HCT116 (cell line): ENCODE results near the gene EGLN3. TPM values are rescaled to one million over a fixed set of nuclear protein-coding genes. Genes with fewer than 3 reads are reported as not detected.

Source experiments
- ATAC-seq: fragments of 200-7000 bp; cut with Tn5 transposase; 2 replicates; pipeline ENCODE4 v1.9.1; 2020; ENCODE audit warnings: mild to moderate bottlenecking, moderate library complexity
- BruUV-seq: library from RNA; stranded (reverse); fragments of 400-500 nt; replicated peaks from 2 replicates; lab custom pipeline; 2021; lab: Mats Ljungman, UMichigan
- CTCF ChIA-PET: fragments of 300-600 bp; sonication (Branson Sonifier 250); formaldehyde crosslinking; loops from one replicate; lab custom pipeline; 2021; ENCODE audit warnings: antibody characterized with exemption; lab: Charles Lee
- POLR2A ChIA-PET: fragments of 300-600, 350-600 bp; sonication (Branson Sonifier 250); formaldehyde crosslinking; loops from one replicate; lab custom pipeline; 2021; ENCODE audit warnings: antibody characterized with exemption; lab: Charles Lee
- RAD21 ChIA-PET, 2 experiments: fragments of 300-600 bp; sonication (Branson Sonifier 250); formaldehyde crosslinking; loops; one replicate each; lab custom pipeline; 2023; ENCODE audit warnings: low total read pairs in 2 of 2; ENCODE audit not compliant: uncharacterized antibody in 2 of 2, unreplicated experiment in 2 of 2, low non-redundant PET in 1 of 2; lab: Charles Lee
- DNase-seq: peaks from one replicate; pipeline ENCODE4 v3.0.0-alpha.2; 2010; ENCODE audit warnings: low read depth, low spot score
- H2AFZ ChIP-seq: fragments of 200-600 bp; shearing (Covaris generic), sonication (generic); 2 replicates; pipeline ENCODE4 v1.6.1; 2017; ENCODE audit warnings: low read depth, mixed run types, mixed read lengths, antibody characterized with exemption, low read length; ENCODE audit not compliant: poor library complexity, severe bottlenecking
- H3K27ac ChIP-seq: 2 replicates; pipeline ENCODE4 v1.5.1; 2012; ENCODE audit warnings: low read depth, low read length
- H3K27me3 ChIP-seq: fragments of 200-600 bp; sonication (generic); 2 replicates; pipeline ENCODE4 v1.6.1; 2016; ENCODE audit warnings: mixed run types, low read length, mixed read lengths; ENCODE audit not compliant: insufficient read depth
- H3K36me3 ChIP-seq, 2 experiments: fragments of 200-500 bp in 1 of 2; fragments of 200-600 bp in 1 of 2; sonication (Bioruptor generic) in 1 of 2; sonication (generic) in 1 of 2; 2 replicates each; pipeline versions ENCODE4 v1.5.1 to v1.6.1; 2014 to 2016; ENCODE audit warnings: low read length in 2 of 2, inconsistent platforms in 1 of 2, mixed read lengths in 1 of 2, mixed run types in 1 of 2; ENCODE audit not compliant: insufficient read depth in 2 of 2, control insufficient read depth in 1 of 2
- H3K4me1 ChIP-seq, 2 experiments: fragments of 200-600 bp in 1 of 2; sonication (generic) in 1 of 2; 2 replicates each; pipeline versions ENCODE4 v1.5.1 to v1.6.1; 2012 to 2017; ENCODE audit warnings: low read length in 2 of 2, inconsistent platforms in 1 of 2, mild to moderate bottlenecking in 1 of 2, mixed read lengths in 1 of 2, mixed run types in 1 of 2, moderate library complexity in 1 of 2; ENCODE audit not compliant: insufficient read depth in 2 of 2, control insufficient read depth in 1 of 2
- H3K4me2 ChIP-seq: fragments of 200-600 bp; sonication (generic); 2 replicates; pipeline ENCODE4 v1.6.1; 2017; ENCODE audit warnings: mixed run types, low read length, mixed read lengths
- H3K4me3 ChIP-seq, 2 experiments: fragments of 200-600 bp in 1 of 2; sonication (generic) in 1 of 2; replicated peaks in 1 of 2; 2 replicates each; pipeline ENCODE4 v1.5.1; 2011 to 2016; ENCODE audit warnings: low read length in 2 of 2, control low read depth in 1 of 2, low read depth in 1 of 2, mild to moderate bottlenecking in 1 of 2, mixed read lengths in 1 of 2, mixed run types in 1 of 2
- H3K79me2 ChIP-seq: fragments of 200-600 bp; sonication (generic); 2 replicates; pipeline ENCODE4 v1.6.1; 2017; ENCODE audit warnings: mild to moderate bottlenecking, mixed run types, low read length, moderate library complexity, mixed read lengths; ENCODE audit not compliant: insufficient read depth
- H3K9ac ChIP-seq: fragments of 200-600 bp; sonication (generic); 2 replicates; pipeline ENCODE4 v1.6.1; 2016; ENCODE audit warnings: low read length, mixed read lengths
- H3K9me2 ChIP-seq: fragments of 200-600 bp; sonication (generic), shearing (Covaris generic); 2 replicates; pipeline ENCODE4 v1.6.1; 2017; ENCODE audit warnings: mixed run types, mild to moderate bottlenecking, moderate library complexity; ENCODE audit not compliant: insufficient read depth
- H3K9me3 ChIP-seq, 2 experiments: fragments of 200-500 bp in 1 of 2; fragments of 200-600 bp in 1 of 2; sonication (Bioruptor generic) in 1 of 2; sonication (generic) in 1 of 2; 2 replicates each; pipeline ENCODE4 v1.6.1; 2014 to 2017; ENCODE audit warnings: low read length in 2 of 2, mixed read lengths in 2 of 2, inconsistent platforms in 1 of 2, low read depth in 1 of 2, mild to moderate bottlenecking in 1 of 2, mixed run types in 1 of 2, moderate library complexity in 1 of 2; ENCODE audit not compliant: control insufficient read depth in 1 of 2, insufficient read depth in 1 of 2
- H4K20me1 ChIP-seq: fragments of 200-600 bp; sonication (generic), shearing (Covaris generic); 2 replicates; pipeline ENCODE4 v1.6.1; 2017; ENCODE audit warnings: mixed run types, mild to moderate bottlenecking, moderate library complexity; ENCODE audit not compliant: insufficient read depth
- ATF3 ChIP-seq: IDR thresholded peaks from 2 replicates; pipeline ENCODE4 v1.6.1; 2012
- CEBPB ChIP-seq: IDR thresholded peaks from 2 replicates; pipeline ENCODE4 v1.6.1; 2012; ENCODE audit warnings: low read depth
- CTCF ChIP-seq, 3 experiments: fragments of 200-600 bp in 1 of 3; sonication (generic) in 1 of 3; IDR thresholded peaks in 2 of 3; conservative IDR thresholded peaks in 1 of 3; 2 replicates each; pipeline ENCODE4 v1.5.1; 2012 to 2017; ENCODE audit warnings: low read depth in 2 of 3, low read length in 2 of 3, antibody characterized with exemption in 1 of 3, borderline replicate concordance in 1 of 3, control low read depth in 1 of 3, mild to moderate bottlenecking in 1 of 3, mixed read lengths in 1 of 3, mixed run types in 1 of 3, moderate library complexity in 1 of 3; ENCODE audit not compliant: insufficient read depth in 1 of 3
- ELF1 ChIP-seq: IDR thresholded peaks from 2 replicates; pipeline ENCODE4 v1.6.1; 2012; ENCODE audit warnings: low read depth, borderline replicate concordance
- EZH2 ChIP-seq: fragments of 200-600 bp; sonication (generic); IDR thresholded peaks from 2 replicates; pipeline ENCODE4 v1.6.1; 2017; ENCODE audit warnings: antibody characterized with exemption, mixed run types
- FOSL1 ChIP-seq: IDR thresholded peaks from 2 replicates; pipeline ENCODE4 v1.6.1; 2012; ENCODE audit warnings: low read depth
- MAX ChIP-seq: IDR thresholded peaks from 2 replicates; pipeline ENCODE4 v1.6.1; 2012
- POLR2A ChIP-seq: IDR thresholded peaks from 2 replicates; pipeline ENCODE4 v1.7.0; 2011; ENCODE audit warnings: borderline replicate concordance; ENCODE audit not compliant: insufficient read depth, insufficient read length; ENCODE audit errors: extremely low read depth
- REST ChIP-seq: IDR thresholded peaks from 2 replicates; pipeline ENCODE4 v1.6.1; 2012; ENCODE audit warnings: low read depth
- SIN3A ChIP-seq: IDR thresholded peaks from 2 replicates; pipeline ENCODE4 v1.6.1; 2012; ENCODE audit warnings: low read depth
- SP1 ChIP-seq: IDR thresholded peaks from 2 replicates; pipeline ENCODE4 v1.6.1; 2012; ENCODE audit warnings: low read depth
- SRF ChIP-seq: IDR thresholded peaks from 2 replicates; pipeline ENCODE4 v1.6.1; 2012; ENCODE audit warnings: low read depth
- TCF7L2 ChIP-seq: IDR thresholded peaks from 2 replicates; pipeline ENCODE4 v1.7.0; 2011; ENCODE audit warnings: borderline replicate concordance, inconsistent platforms; ENCODE audit not compliant: insufficient read depth, insufficient read length; ENCODE audit errors: extremely low read depth
- YY1 ChIP-seq: IDR thresholded peaks from 2 replicates; pipeline ENCODE4 v1.6.1; 2011; ENCODE audit warnings: low read length, low read depth, moderate library complexity, mild to moderate bottlenecking; ENCODE audit not compliant: insufficient replicate concordance; ENCODE audit errors: extremely low read depth
- ZFX ChIP-seq: fragments of 450-650 bp; IDR thresholded peaks from 2 replicates; pipeline ENCODE4 v1.6.1; 2017
- ZNF274 ChIP-seq: fragments of 200-500 bp; sonication (Bioruptor generic); IDR thresholded peaks from 2 replicates; pipeline ENCODE4 v1.6.1; 2014; ENCODE audit warnings: mild to moderate bottlenecking, low read depth, low read length, inconsistent platforms
- intact Hi-C: fragments of 100-400 bp; cut with micrococcal nuclease; formaldehyde crosslinking; loops from 2 replicates; pipeline ENCODE4 v1.10.0; 2022
- total RNA-seq: library from RNA; stranded (reverse); gene quantifications from one replicate; pipeline ENCODE4 v1.2.1, GENCODE V29; 2021; ENCODE audit not compliant: unreplicated experiment

The EGLN3 gene
- total RNA-seq, 1 experiment from 2014 or later, result 13.6 TPM

- TF ChIP-seq REST (no peak), CTCF (IDR thresholded peaks at IDR 0.05 in 2 of 3, conservative IDR thresholded peaks at IDR 0.05 in 1 of 3; ENCODE audit: borderline replicate concordance in 1 of 3, insufficient read depth in 1 of 3, low read depth in 2 of 3, low read length in 2 of 3) (no peak), POLR2A (no peak), YY1 (no peak), SP1 (no peak), ZNF274 (no peak), ATF3 (no peak)
These were observed 21.0 kb downstream of the EGLN3 start (continued) for GRCh38 chr14:33929799-33930408.

GRCh38 chr14:33928895-33929294 lies 22.0 kb downstream of the EGLN3 start:
- Histone ChIP-seq H3K4me3 (no peak overlapping the region), H3K9me2 (no peaks in the 10 kb centered on the region), H3K4me2 (no peak overlapping the region), H3K36me3 (0 out of 4 replicates have a peak, but pooled peaks cover 0 to 4% of the 10 kb centered on the region in 2 experiments), H3K79me2 (no peaks in the 10 kb centered on the region), H3K27ac (no peak overlapping the region), H2AFZ (no peak overlapping the region), H4K20me1 (no peaks in the 10 kb centered on the region), H3K4me1 (no peaks in the 10 kb centered on the region), H3K27me3 (no peaks in the 10 kb centered on the region), H3K9me3 (no peaks in the 10 kb centered on the region), H3K9ac (no peak overlapping the region)
- no peak for DNase-seq
- no TSS peak for BruUV-seq
- ChIA-PET RAD21 (no interaction called here), POLR2A (no interaction called here), CTCF (no interaction called here)
- no peak for ATAC-seq
- intact Hi-C loops, result no loop called here
- TF ChIP-seq TCF7L2 (no peak), SP1 (no peak), ZFX (no peak), POLR2A (no peak), ELF1 (no peak), EZH2 (no peak), SIN3A (no peak), CTCF (IDR thresholded peaks at IDR 0.05 in 2 of 3, conservative IDR thresholded peaks at IDR 0.05 in 1 of 3; ENCODE audit: borderline replicate concordance in 1 of 3, insufficient read depth in 1 of 3, low read depth in 2 of 3, low read length in 2 of 3) (no peak), SRF (no peak), CEBPB (no peak), ZNF274 (no peak), MAX (no peak), FOSL1 (no peak), YY1 (no peak)
